Stimulated activated CD8-positive, alpha-beta memory T cell treated with anti-CD3 and anti-CD28 coated beads, Interleukin-7, amount 100 ng/mL, for 4 hours (primary cell): ENCODE measurements around the gene OBP2A.

Experiments used
- DNase-seq, 2 donors: peaks; one replicate each; pipeline ENCODE4 v3.0.0-alpha.2; 2020; ENCODE audit warnings: low read depth in 2 of 2

The OBP2A gene

GRCh38 chr9:135596211-135596610, 50.3 kb downstream of the OBP2A start:
- no peak for DNase-seq
